Stimulated activated CD8-positive, alpha-beta memory T cell treated with anti-CD3 and anti-CD28 coated beads, Interleukin-7, amount 100 ng/mL, for 24 hours (primary cell): ENCODE data around the gene ACTMAP.
"Not testable (repeated sequence)": the region's sequence is repeated elsewhere in the genome, so short reads cannot be mapped to it uniquely, and the experiment has no call there.

Experiments
- DNase-seq: peaks from one replicate; pipeline ENCODE4 v3.0.0-alpha.2; 2020; ENCODE audit warnings: low read depth

ACTMAP gene, protein sequence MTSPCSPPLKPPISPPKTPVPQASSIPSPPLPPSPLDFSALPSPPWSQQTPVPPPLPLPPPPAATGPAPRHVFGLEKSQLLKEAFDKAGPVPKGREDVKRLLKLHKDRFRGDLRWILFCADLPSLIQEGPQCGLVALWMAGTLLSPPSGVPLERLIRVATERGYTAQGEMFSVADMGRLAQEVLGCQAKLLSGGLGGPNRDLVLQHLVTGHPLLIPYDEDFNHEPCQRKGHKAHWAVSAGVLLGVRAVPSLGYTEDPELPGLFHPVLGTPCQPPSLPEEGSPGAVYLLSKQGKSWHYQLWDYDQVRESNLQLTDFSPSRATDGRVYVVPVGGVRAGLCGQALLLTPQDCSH

GRCh38 chr19:40750058-40750873, at the start of gene ACTMAP:
ACTMAP (minus strand) TSS chr19:40750477; CDS start chr19:40749803, 674 bp downstream.
- peak; percentile 98 for DNase-seq

GRCh38 chr19:40799558-40800338, 49.5 kb upstream of the ACTMAP start:
- DNase-seq = no peak

DNA sequence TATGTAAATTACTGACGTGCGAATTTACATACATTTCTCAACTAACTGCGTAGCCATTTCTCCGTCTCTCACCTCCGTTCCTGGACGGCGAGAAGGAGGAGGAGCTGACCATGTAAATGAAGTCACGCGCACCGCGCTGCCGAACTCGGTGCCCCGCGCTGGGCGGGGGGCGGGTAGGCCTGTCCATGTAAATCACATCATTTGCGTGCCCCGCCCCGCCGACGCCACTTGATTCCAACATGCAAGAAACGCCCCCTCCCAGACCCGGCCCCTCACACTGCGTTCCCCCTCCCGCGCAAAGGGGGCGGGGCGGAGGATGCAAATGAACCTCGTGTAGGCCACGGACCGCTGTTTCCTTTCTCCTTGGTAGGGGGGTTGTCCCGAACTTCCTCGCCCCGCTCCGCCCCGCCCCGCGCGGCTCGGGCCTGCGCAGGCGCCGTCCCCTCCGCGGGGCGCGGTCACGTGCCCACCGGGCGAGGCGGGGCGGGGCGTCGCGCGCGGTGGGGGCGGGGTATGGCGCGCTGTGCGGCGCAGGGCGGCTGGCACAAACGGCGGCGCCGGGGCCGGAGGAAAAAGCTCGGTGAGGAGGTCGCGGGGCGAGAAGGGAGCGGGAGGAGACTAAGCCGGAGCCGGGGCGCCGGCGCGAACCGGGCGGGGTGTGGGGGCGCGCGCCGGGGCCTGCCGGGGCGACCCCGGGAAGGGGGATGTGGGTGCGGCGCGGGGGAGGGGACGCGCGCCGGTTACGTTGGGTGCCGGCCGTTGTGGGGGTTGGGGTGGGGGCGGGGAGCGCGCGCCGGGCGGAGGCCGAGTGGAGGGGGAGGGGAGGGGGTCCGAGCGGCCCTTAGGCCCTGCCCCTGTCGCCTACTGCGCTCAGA, 48.6 kb upstream of the ACTMAP start, which contains the start of gene EGLN2:
TSS of gene EGLN2 (plus strand) at position 509 of the 875 bp plus-strand sequence. CDS start 1,382 bp downstream, outside the sequence.
- DNase-seq = peak; percentile 100

DNA sequence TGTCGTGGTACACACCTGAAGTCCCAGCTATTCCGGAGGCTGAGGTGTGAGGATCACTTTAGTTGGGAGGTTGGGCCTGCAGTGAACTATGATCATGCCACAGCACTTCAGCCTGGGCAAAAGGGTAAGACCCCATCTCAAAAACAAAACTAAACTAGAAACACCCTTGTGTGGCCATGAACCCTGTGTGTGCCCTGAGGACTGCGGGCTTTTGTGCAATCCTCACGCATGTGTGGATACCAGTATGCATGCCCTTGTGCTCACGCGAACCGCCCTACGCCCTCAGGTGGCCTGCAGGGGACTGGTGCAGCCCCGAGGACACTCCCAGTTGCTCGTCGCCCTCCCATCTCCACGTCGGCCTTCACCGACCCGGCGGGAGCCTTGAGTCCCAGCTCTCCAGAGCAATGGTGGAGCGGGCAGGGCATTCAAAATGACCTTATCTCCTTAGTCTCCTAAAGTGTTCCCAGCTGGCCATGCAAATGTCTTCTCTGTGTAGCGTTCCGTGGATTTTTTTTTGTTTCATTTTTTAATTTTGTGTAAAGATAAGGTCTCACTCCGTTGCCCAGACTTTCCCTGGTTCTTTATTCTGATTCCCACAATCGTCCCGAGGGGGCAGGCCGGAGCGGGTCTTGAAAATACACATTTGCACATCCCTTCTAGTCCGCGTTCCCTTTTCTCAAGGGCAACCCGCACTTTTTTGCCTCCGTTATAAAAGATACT, 47.8 kb upstream of the ACTMAP start:
- no peak for DNase-seq

DNA sequence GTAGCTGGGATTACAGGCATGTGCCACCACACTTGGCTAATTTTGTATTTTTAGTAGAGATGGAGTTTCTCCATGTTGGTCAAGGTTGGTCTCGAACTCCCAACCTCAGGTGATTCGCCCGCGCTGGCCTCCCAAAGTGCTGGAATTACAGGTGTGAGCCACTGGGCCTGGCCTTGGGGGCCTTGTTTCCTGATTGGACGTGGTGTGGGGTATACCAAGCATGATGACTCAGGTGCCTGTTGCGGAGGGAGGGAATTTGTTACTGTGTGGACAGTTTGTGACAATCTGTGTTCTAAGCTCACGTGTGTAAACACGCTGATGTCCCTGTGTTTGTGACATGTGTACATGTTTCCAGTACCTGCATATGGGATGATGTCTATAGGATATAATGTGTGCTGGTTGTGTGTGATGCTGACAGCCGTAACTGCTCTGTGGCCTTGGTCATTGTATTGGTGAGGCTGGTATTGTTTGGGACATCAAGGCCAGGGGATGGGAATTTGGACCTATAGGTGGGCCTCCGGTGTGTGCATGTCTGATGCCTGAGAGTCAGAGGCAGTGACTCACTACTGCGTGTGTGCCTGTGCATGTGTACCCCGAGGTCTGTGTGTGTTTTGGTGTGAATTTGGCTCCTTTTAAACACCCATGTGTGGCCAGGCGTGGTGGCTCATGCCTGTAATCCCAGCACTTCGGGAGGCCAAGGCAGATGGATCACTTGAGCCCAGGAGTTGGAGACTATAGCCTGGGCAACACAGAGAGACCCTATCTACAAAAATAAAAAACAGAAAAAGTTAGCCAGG, 47.1 kb upstream of the ACTMAP start:
- DNase-seq = no peak

GRCh38 chr19:40791996-40792395, 41.7 kb upstream of the ACTMAP start:
- DNase-seq = no peak

GRCh38 chr19:40791349-40791748, 41.1 kb upstream of the ACTMAP start:
- DNase-seq = no peak

- DNase-seq = no peak
These were observed 36.1 kb upstream of the ACTMAP start for GRCh38 chr19:40786060-40787037.

DNA sequence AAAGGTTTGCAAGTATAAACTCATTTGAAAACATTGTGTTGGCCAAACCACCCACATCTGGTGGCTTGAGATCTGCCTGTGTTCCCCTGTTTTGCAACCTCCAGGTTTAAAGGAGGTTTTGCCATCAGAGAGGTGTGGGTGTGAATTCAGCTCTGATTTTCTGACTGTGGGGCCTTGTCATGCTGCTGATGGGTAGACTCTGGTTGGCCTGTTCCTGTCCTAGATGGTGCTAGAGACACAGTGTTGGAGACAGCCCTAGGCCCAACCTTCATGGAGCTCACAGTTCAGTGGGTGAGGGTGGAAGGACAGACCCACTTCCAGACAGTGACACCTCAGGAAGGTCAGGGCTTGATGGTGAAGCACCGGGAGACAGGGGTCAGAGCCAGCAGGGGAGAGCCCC, 35.2 kb upstream of the ACTMAP start:
- no peak for DNase-seq

DNA sequence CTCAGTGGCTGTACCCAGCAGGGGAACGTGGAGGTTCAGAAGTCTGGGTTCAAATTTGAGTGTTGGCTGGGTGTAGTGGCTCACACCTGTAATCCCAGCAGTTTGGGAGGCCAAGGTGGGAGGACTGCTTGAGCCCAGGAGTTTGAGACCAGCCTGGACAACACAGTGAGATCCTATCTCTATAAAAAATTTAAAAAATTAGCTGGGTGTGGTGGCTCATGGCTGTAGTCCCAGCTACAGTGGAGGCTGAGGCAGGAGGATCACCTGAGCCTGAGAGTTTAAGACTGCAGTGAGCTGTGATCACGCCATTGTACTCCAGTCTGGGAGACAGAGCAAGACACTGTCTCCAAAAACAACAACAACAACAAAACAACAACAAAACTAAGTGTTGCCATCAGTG, 33.9 kb upstream of the ACTMAP start:
- DNase-seq = not testable (repeated sequence)

GRCh38 chr19:40783711-40784110, 33.4 kb upstream of the ACTMAP start:
- no peak for DNase-seq

- DNase-seq = no peak
These were observed 30.9 kb upstream of the ACTMAP start for GRCh38 chr19:40781140-40781539.

DNA sequence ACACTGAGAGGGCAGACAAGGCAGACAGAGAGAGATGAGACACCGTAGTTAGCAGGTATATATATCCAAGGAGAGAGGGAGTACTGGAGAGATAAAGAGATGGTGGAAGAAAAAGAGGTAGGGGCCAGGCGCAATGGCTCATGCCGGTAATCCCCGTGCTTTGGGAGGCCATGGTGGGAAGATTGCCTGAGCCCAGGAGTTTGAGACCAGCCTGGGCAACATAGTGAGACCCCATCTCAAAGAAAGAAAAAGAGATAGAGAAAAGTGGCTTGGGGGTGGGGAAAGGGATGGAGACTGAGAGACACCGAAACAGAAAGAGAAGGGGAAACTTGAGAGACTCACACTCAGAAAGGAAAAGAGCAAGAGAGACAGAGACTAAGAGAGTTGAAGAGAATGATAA, 30.3 kb upstream of the ACTMAP start:
- DNase-seq = no peak

GRCh38 chr19:40778706-40779284, 28.5 kb upstream of the ACTMAP start:
- no peak for DNase-seq

- DNase-seq = peak; percentile 99
These were observed 27.8 kb upstream of the ACTMAP start, which contains the start of gene RAB4B for GRCh38 chr19:40777937-40778705. RAB4B (plus strand) TSS chr19:40778247; CDS start chr19:40778376, 129 bp downstream.

DNA sequence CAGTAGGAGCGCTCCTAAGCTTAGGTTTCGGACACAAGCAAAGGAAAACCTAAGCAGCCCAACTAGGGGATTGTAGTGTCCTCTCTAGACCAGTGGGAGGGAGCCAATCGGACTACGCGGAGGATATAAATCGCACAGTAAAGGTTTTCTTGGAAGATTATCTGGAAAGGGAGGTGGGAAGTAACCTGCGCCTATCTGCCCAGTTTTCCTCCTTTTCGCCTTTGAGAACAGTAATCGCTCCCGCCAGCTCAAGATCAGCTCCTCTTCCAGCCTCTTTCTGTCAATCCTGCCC, 27.3 kb upstream of the ACTMAP start:
- DNase-seq = no peak

GRCh38 chr19:40776932-40777644, 26.8 kb upstream of the ACTMAP start:
- DNase-seq = peak; percentile 67
